NCI-H1436 (cell line): ENCODE results near the gene RAB31.

Experiments
- DNase-seq: peaks from one replicate; lab custom pipeline; 2025; lab: John Stamatoyannopoulos, UW

The RAB31 gene

GRCh38 chr18:9738266-9738969, 30.3 kb downstream of the RAB31 start:
- DNase-seq = no peak

GRCh38 chr18:9739516-9739915, 31.4 kb downstream of the RAB31 start:
- DNase-seq = no peak

GRCh38 chr18:9740071-9740470, 32.0 kb downstream of the RAB31 start:
- DNase-seq = no peak

GRCh38 chr18:9741406-9741792, 33.3 kb downstream of the RAB31 start:
- no peak for DNase-seq

GRCh38 chr18:9741793-9742523, 33.9 kb downstream of the RAB31 start:
- DNase-seq = no peak

GRCh38 chr18:9742524-9743131, 34.5 kb downstream of the RAB31 start:
- no peak for DNase-seq

- no peak for DNase-seq
Observed at GRCh38 chr18:9743200-9744016, 35.3 kb downstream of the RAB31 start.

GRCh38 chr18:9746958-9747357, 38.9 kb downstream of the RAB31 start:
- DNase-seq = no peak

- DNase-seq = no peak
Observed at GRCh38 chr18:9749611-9750010, 41.5 kb downstream of the RAB31 start.

GRCh38 chr18:9750112-9750511, 42.0 kb downstream of the RAB31 start:
- no peak for DNase-seq

GRCh38 chr18:9750606-9751304, 42.7 kb downstream of the RAB31 start:
- DNase-seq = no peak

- DNase-seq = no peak
Observed at GRCh38 chr18:9751371-9752031, 43.4 kb downstream of the RAB31 start.

GRCh38 chr18:9753846-9754245, 45.7 kb downstream of the RAB31 start:
- DNase-seq = no peak

GRCh38 chr18:9755110-9755509, 47.0 kb downstream of the RAB31 start:
- DNase-seq = no peak

- no peak for DNase-seq
Observed at GRCh38 chr18:9755615-9756014, 47.5 kb downstream of the RAB31 start.

- DNase-seq = no peak
Observed at GRCh38 chr18:9756271-9756932, 48.3 kb downstream of the RAB31 start.

GRCh38 chr18:9756933-9757470, 48.9 kb downstream of the RAB31 start:
- no peak for DNase-seq

GRCh38 chr18:9757827-9758621, 49.9 kb downstream of the RAB31 start:
- no peak for DNase-seq

GRCh38 chr18:9758624-9759075, 50.5 kb downstream of the RAB31 start:
- no peak for DNase-seq
